Prostate gland (tissue), 2 donors: Measurements from ENCODE around the gene PILRB.

Source experiments
- CTCF ChIP-seq, 4 experiments: fragments of 200-600 bp in 2 of 4; fragments of 450-650 bp in 2 of 4; sonication (generic) in 2 of 4; IDR thresholded peaks; 1 replicate in 3 of 4; 2 replicates in 1 of 4; pipeline ENCODE4 v1.5.1; 2016 to 2019; ENCODE audit warnings: antibody characterized with exemption in 4 of 4, mild to moderate bottlenecking in 2 of 4, moderate library complexity in 2 of 4
- POLR2A ChIP-seq: fragments of 450-650 bp; IDR thresholded peaks from one replicate; pipeline ENCODE4 v1.6.1; 2016; ENCODE audit warnings: antibody characterized with exemption, mild to moderate bottlenecking

GRCh38 chr7:100335566-100336466 lies 22.1 kb upstream of the PILRB start:
- TF ChIP-seq POLR2A (peak; percentile 96), CTCF (IDR thresholded peaks at IDR 0.05) (peak in 2 of 4 experiments; percentile 22 to 35)
